Thyroid gland (tissue), 4 donors: ENCODE measurements around the gene SLITRK2. TPM values are rescaled to one million over a fixed set of nuclear protein-coding genes. Genes with fewer than 3 reads are reported as not detected.

ENCODE experiments used
- DNase-seq, 2 donors: peaks; one replicate each; pipeline ENCODE4 v3.0.0-alpha.2; 2019
- H3K27ac ChIP-seq, 3 donors: fragments of 200-600 bp; sonication (generic); 1 replicate in 2 of 3; 2 replicates in 1 of 3; pipeline ENCODE4 v1.5.1; 2016 to 2019; ENCODE audit warnings: mild to moderate bottlenecking in 1 of 3, moderate library complexity in 1 of 3
- H3K27me3 ChIP-seq: fragments of 200-600 bp; sonication (generic); one replicate; pipeline ENCODE4 v1.5.1; 2019
- H3K36me3 ChIP-seq, 2 donors: fragments of 200-600 bp; sonication (generic); one replicate each; pipeline ENCODE4 v1.5.1; 2016 to 2019
- H3K4me1 ChIP-seq, 2 donors: fragments of 200-600 bp; sonication (generic); one replicate each; pipeline ENCODE4 v1.5.1; 2017 to 2019
- H3K4me3 ChIP-seq, 3 donors: fragments of 200-600 bp; sonication (generic); replicated peaks in 1 of 3; 1 replicate in 2 of 3; 2 replicates in 1 of 3; pipeline ENCODE4 v1.5.1; 2016; ENCODE audit warnings: mild to moderate bottlenecking in 1 of 3
- H3K9me3 ChIP-seq: fragments of 200-600 bp; sonication (generic); one replicate; pipeline ENCODE4 v1.5.1; 2017
- CTCF ChIP-seq, 6 experiments: fragments of 200-600 bp in 3 of 6; fragments of 450-650 bp in 3 of 6; sonication (generic) in 3 of 6; IDR thresholded peaks; one replicate each; pipeline ENCODE4 v1.5.1; 2016 to 2019; ENCODE audit warnings: antibody characterized with exemption in 6 of 6, mild to moderate bottlenecking in 2 of 6, inconsistent platforms in 1 of 6, moderate library complexity in 1 of 6
- POLR2A ChIP-seq, 2 donors: fragments of 450-650 bp; IDR thresholded peaks; one replicate each; pipeline ENCODE4 v1.6.1; 2017; ENCODE audit warnings: antibody characterized with exemption in 2 of 2, mild to moderate bottlenecking in 2 of 2, moderate library complexity in 1 of 2
- WGBS, 2 donors: methylation state at CpG; one replicate each; pipeline ENCODE4 v1.1.5; 2017; 5-methylcytosine and 5-hydroxymethylcytosine counted together
- intact Hi-C: fragments of 100-400 bp; cut with DNase I; formaldehyde crosslinking; loops from one replicate; pipeline ENCODE4 v1.15.1; 2023
- total RNA-seq, 4 donors: library from RNA; depleted of rRNA; stranded (reverse); fragments of >200 nt; gene quantifications; one replicate each; pipeline ENCODE4 v1.2.3, GENCODE V29; 2016

Gene SLITRK2
- total RNA-seq, 4 donors from 2014 or later = 0.29 to 1.3 (median 0.39) TPM

DNA sequence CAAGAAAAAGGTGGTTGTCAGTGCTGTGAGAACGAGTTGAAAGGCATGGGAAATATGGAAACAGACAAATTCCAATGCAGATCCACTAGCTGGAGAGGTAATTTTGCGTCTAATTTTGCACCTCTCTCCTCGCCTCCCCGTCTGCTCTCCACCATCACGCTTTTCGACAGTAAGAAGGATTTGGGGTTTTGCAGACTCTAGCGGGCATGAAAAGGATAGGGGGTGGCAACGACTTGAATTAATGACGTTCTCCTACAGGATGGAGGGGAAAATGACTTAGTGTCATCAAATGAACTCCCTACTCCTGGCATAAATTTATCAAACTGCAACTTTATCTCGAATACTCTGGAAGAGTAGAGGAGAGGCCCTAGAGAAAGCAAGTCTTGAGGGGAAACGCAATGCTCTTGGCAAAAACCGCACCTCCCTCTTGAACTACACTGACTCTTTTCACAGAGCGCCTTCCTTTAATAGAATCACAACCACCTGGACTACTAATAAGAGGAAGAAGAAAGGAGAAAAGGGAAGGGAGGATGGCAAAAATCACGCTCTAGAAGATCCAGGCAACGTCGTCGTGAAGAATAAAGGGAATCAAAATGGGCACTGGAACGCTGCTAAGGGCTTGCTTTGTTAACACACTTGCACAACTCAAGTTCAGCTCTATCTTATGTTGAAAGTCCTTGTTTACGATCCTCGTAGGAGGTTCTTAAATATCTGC lies 871 bp upstream of the SLITRK2 start:
- Histone ChIP-seq H3K27ac (no peak overlapping the region), H3K9me3 (no peaks in the 10 kb centered on the region), H3K27me3 (peaks cover 2% of the 10 kb centered on the region), H3K4me1 (no peaks in the 10 kb centered on the region), H3K4me3 (no peak overlapping the region), H3K36me3 (no peaks in the 10 kb centered on the region)
- TF ChIP-seq POLR2A (IDR thresholded peaks at IDR 0.05) (no peak), CTCF (IDR thresholded peaks at IDR 0.05) (no peak)
- no peak for DNase-seq
- 13 to 18% methylated on average over 20 of the region's 20 CpGs for WGBS, 2 donors
- intact Hi-C loops = no loop called here

GRCh38 chrX:145818186-145819113 lies 821 bp downstream of the SLITRK2 start:
- Histone ChIP-seq H3K4me1 (no peaks in the 10 kb centered on the region), H3K27ac (peak overlapping the region in 1 of 3 donors; percentile 23), H3K36me3 (no peaks in the 10 kb centered on the region), H3K27me3 (peaks cover 2% of the 10 kb centered on the region), H3K4me3 (no peak overlapping the region), H3K9me3 (no peaks in the 10 kb centered on the region)
- TF ChIP-seq CTCF (IDR thresholded peaks at IDR 0.05) = no peak
- no peak for TF ChIP-seq POLR2A (IDR thresholded peaks at IDR 0.05)
- WGBS, 2 donors = 6 to 12% methylated on average over 15 to 27 of the region's 70 CpGs
- no peak for DNase-seq
- intact Hi-C loops = no loop called here

DNA sequence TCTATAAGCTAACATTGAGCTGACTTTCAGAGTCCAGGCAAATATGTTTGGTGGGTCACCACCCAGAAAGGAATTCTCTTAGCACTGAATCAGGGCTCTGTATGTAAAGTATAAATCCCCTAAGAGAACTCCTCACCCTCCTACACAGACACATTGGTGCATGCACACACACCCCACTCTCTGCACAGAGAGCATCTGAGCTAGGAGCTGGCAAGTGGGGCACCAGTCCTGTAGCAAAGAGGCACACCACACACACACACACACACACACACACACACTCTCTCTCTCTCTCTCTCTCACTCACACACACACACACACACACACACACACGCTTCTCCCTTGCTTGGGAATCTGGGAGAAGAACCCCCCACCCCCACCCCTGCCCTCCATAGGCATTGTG lies 3.2 kb downstream of the SLITRK2 start:
- no peak for TF ChIP-seq CTCF (IDR thresholded peaks at IDR 0.05)
- no peak for TF ChIP-seq POLR2A (IDR thresholded peaks at IDR 0.05)
- no peaks in the 10 kb centered on the region for H3K4me1 ChIP-seq
- no peaks in the 10 kb centered on the region for H3K36me3 ChIP-seq
- H3K4me3 ChIP-seq = no peak overlapping the region
- WGBS, 2 donors = 20% methylated on average over 1 of the region's 1 CpG; no CpG with 5 or more reads in 1 of the 2 donors
- H3K27ac ChIP-seq = no peak overlapping the region
- intact Hi-C loops = no loop called here
- DNase-seq = no peak
- peaks cover 2% of the 10 kb centered on the region for H3K27me3 ChIP-seq
- H3K9me3 ChIP-seq = no peaks in the 10 kb centered on the region

GRCh38 chrX:145821291-145821897 lies 3.8 kb downstream of the SLITRK2 start:
- Histone ChIP-seq H3K27me3 (peaks cover 2% of the 10 kb centered on the region), H3K27ac (no peak overlapping the region), H3K9me3 (no peaks in the 10 kb centered on the region), H3K4me3 (no peak overlapping the region), H3K36me3 (no peaks in the 10 kb centered on the region), H3K4me1 (no peaks in the 10 kb centered on the region)
- WGBS, 2 donors = 2 to 3% methylated on average over 17 to 18 of the region's 30 CpGs
- intact Hi-C loops = no loop called here
- DNase-seq = no peak
- TF ChIP-seq CTCF (IDR thresholded peaks at IDR 0.05) (no peak), POLR2A (IDR thresholded peaks at IDR 0.05) (no peak)
